HG03342 (cell line): Measurements from ENCODE around the gene SCN2B.
A peak's percentile ranks its signal among the peaks of the same experiment; 100 is the strongest.

Experiments used
- ATAC-seq: cut with Tn5 transposase; IDR thresholded peaks from one replicate; pipeline ENCODE4 v1.9.1; 2021; ENCODE audit warnings: mild to moderate bottlenecking, moderate library complexity; ENCODE audit not compliant: unreplicated experiment

Gene SCN2B, protein sequence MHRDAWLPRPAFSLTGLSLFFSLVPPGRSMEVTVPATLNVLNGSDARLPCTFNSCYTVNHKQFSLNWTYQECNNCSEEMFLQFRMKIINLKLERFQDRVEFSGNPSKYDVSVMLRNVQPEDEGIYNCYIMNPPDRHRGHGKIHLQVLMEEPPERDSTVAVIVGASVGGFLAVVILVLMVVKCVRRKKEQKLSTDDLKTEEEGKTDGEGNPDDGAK

DNA sequence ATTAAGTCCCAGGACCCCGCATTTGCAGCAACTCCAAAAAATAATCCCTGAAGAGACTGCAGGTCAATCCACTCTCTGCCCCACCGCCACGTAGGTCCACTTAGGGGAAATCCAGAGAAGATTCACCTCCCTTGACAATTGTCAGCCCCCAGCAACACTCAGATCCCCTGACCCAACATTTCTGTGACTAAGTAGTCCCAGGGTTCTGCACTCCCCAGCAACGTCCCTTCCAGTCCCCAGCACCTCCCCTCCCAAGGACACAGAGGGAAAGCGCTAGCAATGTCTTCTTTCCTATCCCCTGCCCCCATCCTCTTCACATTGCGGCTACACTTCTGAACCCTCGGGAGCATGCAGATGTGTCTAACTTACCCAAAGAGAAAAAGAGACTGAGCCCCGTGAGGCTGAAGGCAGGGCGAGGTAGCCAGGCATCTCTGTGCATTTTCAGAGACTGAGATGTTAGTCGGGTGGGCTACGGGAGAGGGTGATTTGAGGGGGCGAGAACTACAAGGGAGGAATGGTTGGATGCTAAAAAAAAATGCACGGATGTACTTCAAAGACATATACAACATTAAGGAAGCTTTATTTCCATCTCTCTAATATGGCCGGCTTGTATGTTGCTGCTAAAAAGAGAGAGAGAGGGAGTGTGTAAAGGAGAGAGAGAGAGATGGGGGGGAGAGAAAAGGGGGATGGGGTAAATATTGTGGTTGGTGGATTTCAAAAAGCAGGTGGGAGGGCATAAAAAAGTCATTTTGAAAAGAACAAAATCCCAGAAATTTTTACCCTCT, at the start of gene SCN2B:
TSS of gene SCN2B (minus strand) at position 647 of the 785 bp plus-strand sequence. CDS start at position 439, 208 bp downstream.
- ATAC-seq, result no peak

- no peak for ATAC-seq
Observed at GRCh38 chr11:118224511-118225188, 48.2 kb upstream of the SCN2B start, which contains the start of gene JAML. Gene JAML, minus strand, starts transcription at chr11:118225011. Its CDS starts 10,145 bp downstream, at chr11:118214866.

GRCh38 chr11:118223992-118224391, 47.6 kb upstream of the SCN2B start:
- no peak for ATAC-seq

GRCh38 chr11:118223570-118223969, 47.1 kb upstream of the SCN2B start:
- no peak for ATAC-seq

DNA sequence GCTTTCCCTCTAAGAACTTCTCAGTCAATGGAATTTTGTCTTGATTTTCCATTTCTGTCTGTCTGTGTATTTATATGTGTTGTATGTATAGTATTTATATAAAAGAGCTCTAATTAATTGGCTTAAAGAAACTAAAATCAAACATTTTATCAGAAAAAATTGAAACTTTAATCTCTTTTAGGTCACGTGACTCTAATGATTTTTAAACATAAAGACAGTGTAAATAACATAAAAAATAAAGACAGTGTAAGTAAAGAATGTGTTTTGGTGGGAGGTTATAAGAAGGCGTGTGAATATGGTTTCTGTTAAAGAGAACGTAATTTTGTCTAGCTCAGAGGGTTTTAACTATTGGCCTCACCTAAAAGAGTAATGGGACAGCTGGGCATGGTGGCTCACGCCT, 46.0 kb upstream of the SCN2B start:
- no peak for ATAC-seq

DNA sequence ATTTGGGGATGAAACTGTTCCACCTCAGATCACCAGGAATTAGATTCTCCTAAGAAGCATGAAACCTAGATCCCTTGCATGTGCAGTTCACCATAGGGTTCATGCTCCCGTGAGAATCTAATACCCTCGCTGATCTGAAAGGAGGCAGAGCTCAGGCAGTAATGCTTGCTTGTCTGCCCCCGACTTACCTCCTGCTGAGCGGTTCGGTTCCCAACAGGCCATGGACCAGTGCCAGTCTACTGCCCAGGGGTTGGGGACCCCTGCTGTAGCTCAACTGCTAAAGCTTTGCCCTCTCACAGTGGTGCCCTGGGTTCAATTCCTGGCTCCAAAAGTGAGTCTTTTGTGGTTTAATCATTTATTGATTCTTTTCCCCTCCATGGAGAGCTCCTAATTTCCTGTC, 45.0 kb upstream of the SCN2B start:
- no peak for ATAC-seq

GRCh38 chr11:118219732-118220131, 43.3 kb upstream of the SCN2B start:
- ATAC-seq, result no peak

GRCh38 chr11:118219244-118219643, 42.8 kb upstream of the SCN2B start:
- ATAC-seq, result no peak

- no peak for ATAC-seq
Observed at GRCh38 chr11:118217575-118217974, 41.1 kb upstream of the SCN2B start.

GRCh38 chr11:118216621-118217481, 40.4 kb upstream of the SCN2B start:
- ATAC-seq, result peak; percentile 42

DNA sequence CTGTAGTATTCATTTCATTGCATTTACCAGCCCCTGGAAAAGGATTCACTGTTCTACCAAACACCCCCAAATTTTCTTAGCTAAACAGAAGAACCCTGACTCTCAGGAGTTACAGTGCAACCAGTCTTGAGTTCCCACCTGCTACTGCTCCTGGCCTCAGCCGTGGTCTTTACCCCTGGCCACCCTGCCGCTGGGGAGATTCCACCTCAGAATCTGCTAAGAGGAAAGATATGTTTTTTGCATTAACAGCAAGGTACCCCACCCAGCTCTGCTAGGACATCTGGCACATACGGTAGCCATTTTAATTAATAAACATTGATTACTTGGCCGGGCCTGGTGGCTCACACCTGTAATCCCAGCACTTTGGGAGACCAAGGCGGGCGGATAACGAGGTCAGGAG, 39.3 kb upstream of the SCN2B start:
- ATAC-seq, result no peak

DNA sequence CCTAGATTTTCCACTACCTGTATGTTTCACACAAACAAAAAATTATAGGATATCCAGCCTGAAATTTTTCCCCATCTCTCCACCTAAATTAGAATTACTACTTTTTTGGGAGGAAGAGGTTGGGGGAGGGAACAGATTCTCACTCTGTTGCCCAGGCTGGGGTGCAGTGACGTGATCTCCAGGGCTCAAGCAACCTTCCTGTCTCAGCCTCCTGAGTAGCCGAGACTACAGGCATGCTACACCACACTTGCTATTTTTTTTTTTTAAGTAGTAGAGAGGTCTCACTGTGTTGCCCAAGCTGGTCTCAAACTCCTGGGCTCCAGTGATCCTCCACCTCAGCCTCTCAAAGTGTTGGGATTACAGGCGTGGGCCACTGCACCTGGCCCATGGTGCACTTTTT, 38.8 kb upstream of the SCN2B start:
- ATAC-seq, result no peak

- ATAC-seq, result no peak
Observed at GRCh38 chr11:118214210-118214914, 37.9 kb upstream of the SCN2B start.

DNA sequence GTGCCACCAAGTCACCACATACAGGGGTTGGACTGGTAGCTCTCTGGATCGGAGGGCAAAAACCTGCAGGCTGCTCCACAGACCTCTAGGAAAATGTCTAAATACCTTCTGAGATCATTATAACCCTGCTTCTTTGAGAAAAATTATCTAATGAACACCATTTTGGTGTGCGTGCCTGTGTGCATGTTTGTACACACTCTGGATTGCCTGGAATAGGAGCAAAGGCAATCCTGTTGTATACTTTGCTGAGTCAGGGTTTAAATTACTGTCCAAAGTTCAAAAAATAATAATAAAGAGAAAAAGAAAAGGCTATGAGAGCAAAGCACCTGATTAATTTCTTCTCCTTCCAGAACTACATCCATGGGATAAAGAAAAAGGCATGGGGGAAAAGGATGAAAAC, 37.3 kb upstream of the SCN2B start:
- no peak for ATAC-seq

GRCh38 chr11:118213201-118213600, 36.8 kb upstream of the SCN2B start:
- no peak for ATAC-seq

GRCh38 chr11:118212781-118213191, 36.3 kb upstream of the SCN2B start:
- no peak for ATAC-seq

DNA sequence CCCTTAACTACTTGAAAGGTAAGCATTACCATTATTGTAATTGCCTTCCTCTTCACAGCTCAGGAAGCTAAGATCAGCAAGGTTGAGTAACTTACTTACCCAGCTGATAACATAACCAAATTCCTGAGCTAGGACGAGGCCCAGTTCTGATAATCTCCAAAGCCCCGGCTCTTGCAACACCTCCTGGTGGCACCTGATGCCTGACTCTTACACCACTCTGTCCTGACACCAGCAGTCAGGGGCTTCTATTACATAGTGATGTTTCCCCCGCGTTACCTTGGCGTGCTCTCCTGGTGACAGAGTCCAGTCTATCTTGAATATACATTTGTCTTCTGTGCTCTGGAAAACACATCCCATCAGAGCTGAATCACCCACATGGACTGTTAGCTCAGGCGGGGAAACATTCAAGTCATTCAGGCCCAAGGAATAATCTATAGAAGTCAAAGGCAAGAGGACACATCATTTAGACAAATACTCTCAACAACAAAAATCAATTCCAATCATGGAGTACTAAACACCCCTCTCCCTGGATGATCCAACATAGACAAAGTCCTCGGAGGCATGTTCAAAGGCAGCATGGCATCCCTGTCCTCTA, 35.8 kb upstream of the SCN2B start:
- ATAC-seq, result no peak

GRCh38 chr11:118211006-118211405, 34.6 kb upstream of the SCN2B start:
- no peak for ATAC-seq

- ATAC-seq, result no peak
Observed at GRCh38 chr11:118210323-118210722, 33.9 kb upstream of the SCN2B start.

GRCh38 chr11:118209033-118209432, 32.6 kb upstream of the SCN2B start:
- no peak for ATAC-seq
